OCI-LY3 (cell line): ENCODE results near the gene PATZ1.

ENCODE experiments used
- H2AFZ ChIP-seq: fragments of 200-600, 300-600 bp; shearing (Covaris generic); 2 replicates; pipeline ENCODE4 v1.6.0; 2014; ENCODE audit warnings: antibody characterized with exemption, low read depth, low read length
- H3K27ac ChIP-seq: fragments of 200-600, 300-600 bp; sonication (generic); 2 replicates; pipeline ENCODE4 v1.5.1; 2014; ENCODE audit warnings: mild to moderate bottlenecking, low read length, moderate library complexity, mixed read lengths
- H3K27me3 ChIP-seq: fragments of 200-600, 300-600 bp; sonication (generic); 2 replicates; pipeline ENCODE4 v1.6.1; 2014; ENCODE audit warnings: low read depth, low read length, mixed read lengths
- H3K36me3 ChIP-seq: fragments of 200-600, 300-600 bp; sonication (generic); replicated peaks from 2 replicates; pipeline ENCODE3; 2014; ENCODE audit warnings: low read depth, low read length, mixed read lengths
- H3K4me1 ChIP-seq: fragments of 300-600, 200-600 bp; sonication (generic); 2 replicates; pipeline ENCODE4 v1.6.1; 2014; ENCODE audit warnings: low read length, mixed read lengths
- H3K4me2 ChIP-seq: fragments of 200-600, 300-600 bp; sonication (generic); 2 replicates; pipeline ENCODE4 v1.6.1; 2014; ENCODE audit warnings: low read length, mixed read lengths
- H3K4me3 ChIP-seq: fragments of 300-600, 200-600 bp; sonication (generic); 2 replicates; pipeline ENCODE4 v1.5.1; 2014; ENCODE audit warnings: antibody characterized with exemption, mild to moderate bottlenecking, low read length, moderate library complexity
- H3K79me2 ChIP-seq: fragments of 300-600, 200-600 bp; shearing (Covaris generic); 2 replicates; pipeline ENCODE4 v1.6.1; 2014; ENCODE audit warnings: mild to moderate bottlenecking, low read length, mixed read lengths
- H3K9ac ChIP-seq: fragments of 300-600, 200-600 bp; shearing (Covaris generic); 2 replicates; pipeline ENCODE4 v1.6.0; 2014; ENCODE audit warnings: mild to moderate bottlenecking, low read length, moderate library complexity
- H3K9me3 ChIP-seq: fragments of 200-600, 300-600 bp; shearing (Covaris generic); 2 replicates; pipeline ENCODE4 v1.6.1; 2014; ENCODE audit warnings: low read length, mixed read lengths; ENCODE audit not compliant: insufficient read depth
- H4K20me1 ChIP-seq: fragments of 200-600, 300-600 bp; sonication (generic); 2 replicates; pipeline ENCODE4 v1.6.1; 2016; ENCODE audit warnings: low read length, mixed read lengths; ENCODE audit not compliant: insufficient read depth
- CTCF ChIP-seq: fragments of 200-600, 300-600 bp; sonication (generic); IDR thresholded peaks from 2 replicates; pipeline ENCODE4 v1.5.1; 2014; ENCODE audit warnings: antibody characterized with exemption, low read length, low read depth
- EZH2phosphoT487 ChIP-seq: fragments of 200-600 bp; shearing (Covaris generic); IDR thresholded peaks from 2 replicates; pipeline ENCODE4 v1.6.1; 2018; ENCODE audit warnings: antibody characterized with exemption, mixed run types, low read depth

PATZ1 gene

DNA sequence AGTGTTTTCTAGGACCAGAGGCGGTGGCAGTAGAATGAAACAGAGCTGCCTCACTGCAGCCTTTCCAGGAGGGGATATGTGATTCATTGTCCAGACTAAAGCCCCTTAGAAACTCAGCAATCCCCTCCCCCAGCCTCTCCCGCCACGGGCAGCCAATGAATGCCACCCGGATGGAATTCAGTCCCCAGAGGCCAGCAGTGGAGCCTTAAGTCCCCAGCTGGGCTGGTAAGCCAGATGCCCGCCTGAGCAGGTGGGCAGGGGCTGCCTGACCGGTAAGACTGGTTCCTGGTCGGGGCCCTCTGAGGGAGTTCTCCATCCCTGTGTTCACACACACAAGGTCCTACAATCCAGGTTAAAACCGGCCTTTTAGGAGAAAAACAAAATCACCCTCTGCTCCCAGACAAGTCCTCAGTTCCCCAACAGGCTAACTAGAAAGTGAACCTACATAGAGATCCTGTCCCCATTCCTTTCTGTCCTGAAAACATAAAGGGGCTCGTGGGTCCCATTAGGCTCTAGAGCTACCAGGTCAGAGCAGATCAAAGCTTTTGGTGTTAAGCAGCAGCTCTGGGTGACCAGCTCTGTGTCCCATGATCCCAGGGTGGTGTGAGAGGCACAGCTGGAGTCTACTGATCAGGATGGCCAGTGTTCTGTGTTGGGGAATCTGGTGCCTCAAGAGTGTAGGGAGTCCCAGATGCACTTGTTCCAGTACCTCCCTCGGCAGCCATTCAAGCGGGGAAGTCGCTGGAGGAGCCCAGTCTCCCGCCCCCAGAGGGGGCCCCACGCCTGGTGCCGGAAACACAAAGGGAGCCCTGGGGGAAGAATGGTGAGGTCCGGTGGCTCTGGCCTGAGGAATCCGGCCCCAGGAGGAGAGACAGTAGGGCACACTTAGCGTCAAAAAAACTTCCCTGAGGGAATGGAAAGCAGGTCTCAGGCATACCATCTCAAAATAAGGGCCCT is 2.6 kb downstream of the PATZ1 start:
- Histone ChIP-seq H4K20me1 (peaks cover 68% of the 10 kb centered on the region), H3K4me3 (peak overlapping the region; percentile 77), H3K79me2 (peaks cover 77% of the 10 kb centered on the region), H2AFZ (no peak overlapping the region), H3K36me3 (peaks cover 60% of the 10 kb centered on the region), H3K27me3 (no peaks in the 10 kb centered on the region), H3K4me1 (peaks cover 25% of the 10 kb centered on the region), H3K9ac (peak overlapping the region; percentile 4; the same call in 1 of the 2 replicates), H3K27ac (no peak overlapping the region), H3K9me3 (no peaks in the 10 kb centered on the region), H3K4me2 (peak overlapping the region; percentile 69)
- no peak for TF ChIP-seq CTCF
- no peak for TF ChIP-seq EZH2phosphoT487

- Histone ChIP-seq H3K9ac (no peak overlapping the region), H3K4me1 (peaks cover 21% of the 10 kb centered on the region), H4K20me1 (peaks cover 71% of the 10 kb centered on the region), H2AFZ (no peak overlapping the region), H3K4me3 (no peak overlapping the region), H3K27ac (no peak overlapping the region), H3K36me3 (peaks cover 63% of the 10 kb centered on the region), H3K4me2 (no peak overlapping the region), H3K79me2 (peaks cover 74% of the 10 kb centered on the region), H3K27me3 (no peaks in the 10 kb centered on the region), H3K9me3 (no peaks in the 10 kb centered on the region)
- TF ChIP-seq EZH2phosphoT487 (no peak), CTCF (no peak)
These were observed 3.6 kb downstream of the PATZ1 start for GRCh38 chr22:31342389-31343140.

DNA sequence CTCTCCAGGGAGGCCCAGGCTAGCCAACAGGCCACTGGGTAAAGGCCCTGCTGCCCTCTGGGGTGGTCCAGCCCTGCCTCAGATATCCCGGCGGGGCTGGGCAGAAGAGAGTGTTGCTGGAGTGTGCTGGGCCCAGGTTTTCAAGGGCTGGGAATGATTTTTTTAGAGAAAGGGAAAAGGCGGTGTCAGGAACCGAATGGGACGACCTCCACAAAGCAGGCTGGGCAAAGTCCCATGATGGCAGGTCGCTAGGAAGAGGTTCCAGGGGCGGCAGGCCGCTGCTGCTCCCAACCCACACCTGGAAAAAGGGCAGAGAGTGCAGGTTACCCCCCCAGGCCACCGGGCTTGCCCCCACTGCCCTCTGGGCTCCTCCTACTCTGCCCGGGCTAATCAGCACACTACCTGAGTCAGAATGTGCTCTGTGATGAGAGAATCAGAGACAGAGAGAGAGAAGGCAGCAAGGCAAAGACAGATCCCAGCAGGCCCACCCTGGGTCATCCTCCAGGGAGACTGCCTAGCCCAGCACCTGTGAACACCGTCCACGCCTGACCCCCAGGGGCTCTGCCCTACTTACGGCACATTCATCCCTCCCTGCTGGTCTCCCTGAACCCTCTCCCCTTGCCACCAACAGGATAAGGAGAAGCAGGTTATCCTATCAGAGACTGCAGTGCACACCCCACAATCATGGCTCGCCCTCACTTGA is 4.6 kb downstream of the PATZ1 start:
- TF ChIP-seq CTCF, result no peak
- no peak for TF ChIP-seq EZH2phosphoT487
- no peak overlapping the region for H3K9ac ChIP-seq

More for the DNA sequence above, 4.6 kb downstream of the PATZ1 start:
- H3K27me3 ChIP-seq, result no peaks in the 10 kb centered on the region
- H2AFZ ChIP-seq, result no peak overlapping the region
- no peak overlapping the region for H3K27ac ChIP-seq
- H4K20me1 ChIP-seq, result peaks cover 78% of the 10 kb centered on the region
- no peak overlapping the region for H3K4me3 ChIP-seq
- H3K4me2 ChIP-seq, result no peak overlapping the region
- H3K79me2 ChIP-seq, result peaks cover 68% of the 10 kb centered on the region
- no peaks in the 10 kb centered on the region for H3K9me3 ChIP-seq
- peaks cover 67% of the 10 kb centered on the region for H3K36me3 ChIP-seq
- peaks cover 20% of the 10 kb centered on the region for H3K4me1 ChIP-seq
